GM21367 (cell line): ENCODE results near the gene TMEM254.
"Not testable (repeated sequence)": the region's sequence is repeated elsewhere in the genome, so short reads cannot be mapped to it uniquely, and the experiment has no call there.

Source experiments
- ATAC-seq: cut with Tn5 transposase; IDR thresholded peaks from one replicate; pipeline ENCODE4 v1.9.1; 2021; ENCODE audit not compliant: unreplicated experiment

TMEM254 gene, protein sequence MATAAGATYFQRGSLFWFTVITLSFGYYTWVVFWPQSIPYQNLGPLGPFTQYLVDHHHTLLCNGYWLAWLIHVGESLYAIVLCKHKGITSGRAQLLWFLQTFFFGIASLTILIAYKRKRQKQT

GRCh38 chr10:80078448-80079311, at the start of gene TMEM254:
Gene TMEM254 (plus strand): TSS chr10:80078665. CDS start chr10:80078700, 35 bp downstream.
- peak; percentile 88 for ATAC-seq

GRCh38 chr10:80029205-80029604, 49.3 kb upstream of the TMEM254 start:
- ATAC-seq = peak; percentile 85

DNA sequence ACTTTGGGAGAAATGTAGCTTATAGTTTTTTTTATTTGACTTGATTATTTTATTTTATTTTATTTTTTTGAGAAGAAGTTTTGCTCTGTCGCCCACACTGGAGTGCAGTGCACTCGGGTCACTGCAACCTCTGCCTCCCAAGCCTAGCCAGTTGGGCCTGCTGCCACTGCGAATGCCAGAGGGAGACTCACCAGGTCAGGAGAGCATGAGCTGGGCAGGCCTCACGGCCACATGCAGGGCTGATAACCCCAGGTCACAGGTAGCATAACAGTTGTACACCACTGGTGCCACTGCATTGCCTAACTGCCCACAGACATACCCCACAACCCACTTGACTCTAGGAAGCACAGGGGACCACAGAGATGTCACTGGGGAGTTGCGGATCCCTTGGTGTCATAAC, 48.6 kb upstream of the TMEM254 start:
- ATAC-seq = not testable (repeated sequence)

GRCh38 chr10:80032503-80032902, 46.0 kb upstream of the TMEM254 start:
- ATAC-seq = no peak

GRCh38 chr10:80034766-80035165, 43.7 kb upstream of the TMEM254 start:
- ATAC-seq = not testable (repeated sequence)

GRCh38 chr10:80035430-80035829, 43.0 kb upstream of the TMEM254 start:
- not testable (repeated sequence) for ATAC-seq

DNA sequence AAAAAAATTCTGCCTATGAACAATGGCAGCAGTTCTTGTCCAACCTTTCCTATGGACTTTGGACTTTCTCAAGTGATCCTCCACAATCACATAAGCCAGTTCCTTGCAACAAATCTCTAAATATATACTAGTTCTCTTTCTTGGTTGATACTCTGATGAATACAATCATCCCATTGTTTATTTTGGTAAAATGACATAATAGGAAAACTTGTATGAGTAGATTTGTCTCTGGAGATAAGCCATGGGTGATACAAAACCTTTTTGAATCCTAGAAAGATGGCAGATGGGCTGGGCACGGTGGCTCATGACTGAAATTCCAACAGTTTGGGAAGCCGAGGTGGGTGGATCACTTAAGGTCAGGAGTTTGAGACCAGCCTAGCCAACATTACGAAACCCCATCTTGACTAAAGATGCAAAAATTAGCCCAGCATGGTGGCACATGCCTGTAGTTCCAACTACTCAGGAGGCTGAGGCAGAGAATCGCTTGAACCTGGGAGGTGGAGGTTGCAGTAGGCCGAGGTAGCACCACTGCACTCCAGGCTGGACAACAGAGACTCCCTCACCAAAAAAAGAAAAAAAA, 41.5 kb upstream of the TMEM254 start:
- ATAC-seq = not testable (repeated sequence)

DNA sequence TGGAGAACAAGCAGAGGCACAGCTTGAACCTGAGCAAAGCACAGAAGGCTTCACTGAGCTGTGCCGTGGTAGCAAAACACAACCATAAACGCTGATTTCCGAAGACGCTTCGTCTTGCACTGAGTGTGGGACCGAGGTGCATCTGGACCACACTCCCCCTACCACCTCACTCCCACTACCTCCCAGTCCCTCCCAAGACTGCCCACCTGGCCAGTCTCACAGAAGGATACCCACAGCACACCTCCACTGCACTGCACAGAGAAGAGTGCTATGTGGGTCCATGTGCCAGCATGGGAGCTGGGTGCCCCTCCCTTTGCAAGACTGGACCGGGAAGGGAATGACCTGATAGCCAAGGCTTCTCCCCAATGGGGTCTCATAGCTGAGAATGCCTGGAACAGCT, 40.2 kb upstream of the TMEM254 start:
- ATAC-seq = not testable (repeated sequence)

- no peak for ATAC-seq
Measured at GRCh38 chr10:80041162-80041561, 37.3 kb upstream of the TMEM254 start.

DNA sequence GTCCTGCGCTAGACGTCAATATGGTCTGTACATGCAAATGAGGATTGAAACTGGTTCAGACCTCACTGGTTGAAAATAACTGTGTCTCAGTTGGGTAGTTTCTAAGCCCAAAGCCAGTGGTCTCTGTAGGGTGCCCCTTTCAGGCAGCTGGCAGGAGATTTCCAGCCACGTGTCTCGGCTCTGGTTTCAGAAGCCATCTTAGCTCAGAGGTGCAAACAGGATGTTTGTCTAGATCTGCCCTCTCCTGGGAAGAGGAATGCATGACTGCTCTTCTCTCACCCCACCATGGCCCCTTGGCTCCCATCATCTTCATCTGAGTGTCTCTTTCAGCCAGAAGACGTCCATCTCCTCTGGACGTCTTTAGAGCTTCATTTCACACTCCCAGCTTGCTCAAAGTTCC, 33.5 kb upstream of the TMEM254 start:
- ATAC-seq = peak; percentile 52

DNA sequence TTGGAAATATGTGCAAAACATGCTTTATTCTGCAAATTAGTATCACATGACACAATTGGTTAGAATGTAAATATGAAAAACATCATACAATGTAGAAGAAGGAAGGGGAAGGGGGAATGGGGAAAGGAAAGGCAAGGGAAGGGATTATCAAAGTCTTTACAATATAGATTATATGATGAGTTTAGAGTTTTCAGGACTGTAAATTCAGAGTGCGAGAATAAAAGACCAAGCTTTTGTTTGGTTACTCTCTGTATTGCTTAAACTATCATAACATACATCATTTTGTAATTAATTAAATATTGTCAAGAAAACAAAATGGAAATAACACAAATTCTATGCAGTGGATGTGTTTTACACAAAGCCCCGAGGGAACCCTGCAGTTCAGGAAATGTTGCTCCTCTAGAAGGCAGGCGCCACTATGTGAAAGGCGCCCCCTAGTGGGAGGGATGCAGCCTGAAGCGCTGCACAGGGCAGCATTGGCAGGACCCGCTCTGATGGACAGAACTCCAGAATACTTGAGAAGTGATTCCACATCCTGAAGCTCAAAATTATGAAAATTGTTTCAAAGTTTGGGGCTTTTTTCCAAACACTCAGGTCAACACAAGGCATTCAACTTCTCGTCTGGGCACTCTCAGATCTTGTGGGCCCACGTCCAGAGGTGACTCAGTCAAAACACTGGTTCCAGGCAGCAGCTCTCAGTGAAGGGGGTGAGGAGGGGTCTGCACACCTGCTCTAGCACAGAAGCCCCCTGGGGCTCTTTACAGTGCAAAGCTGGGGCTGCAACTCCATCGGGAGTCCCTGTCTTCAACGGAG, 31.6 kb upstream of the TMEM254 start:
- peak; percentile 78 for ATAC-seq

DNA sequence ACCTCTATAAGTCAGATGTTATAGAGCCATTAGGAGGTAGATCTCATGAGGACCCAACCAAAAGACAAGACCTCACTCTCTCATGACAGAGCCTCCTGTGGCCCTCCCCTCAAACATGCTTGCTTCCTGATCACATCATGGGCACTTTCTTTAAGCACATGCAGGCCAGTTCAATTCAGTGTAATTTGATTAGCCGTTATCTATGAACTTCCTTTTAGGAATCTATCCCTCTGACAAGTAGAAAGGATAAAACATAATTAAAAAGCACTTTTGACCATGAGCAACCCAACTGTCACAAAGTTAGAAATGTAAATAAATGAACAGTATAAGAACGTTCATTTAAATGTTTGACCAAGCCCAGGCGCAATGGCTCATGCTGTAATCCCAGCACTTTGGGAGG, 27.7 kb upstream of the TMEM254 start:
- ATAC-seq = no peak

GRCh38 chr10:80051993-80052392, 26.5 kb upstream of the TMEM254 start:
- no peak for ATAC-seq

DNA sequence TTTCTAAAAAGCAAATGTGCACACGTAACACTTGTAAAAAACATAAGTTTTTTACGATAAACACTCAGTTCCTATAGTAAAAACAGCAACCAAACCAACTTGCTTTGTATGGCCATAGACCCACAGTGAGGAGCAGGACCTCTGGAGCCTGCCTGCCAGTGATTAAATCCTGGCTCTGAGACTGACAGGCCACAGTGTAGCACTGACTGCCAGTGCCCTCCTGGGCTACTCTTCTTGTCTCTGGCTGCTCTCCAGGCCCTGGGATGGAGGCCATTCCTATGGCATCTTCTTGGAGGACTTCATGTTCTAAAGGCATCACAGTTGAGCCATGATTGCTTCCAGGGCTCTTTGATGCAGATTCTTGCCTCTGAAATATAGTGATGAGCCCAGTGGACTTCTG, 22.7 kb upstream of the TMEM254 start:
- no peak for ATAC-seq

DNA sequence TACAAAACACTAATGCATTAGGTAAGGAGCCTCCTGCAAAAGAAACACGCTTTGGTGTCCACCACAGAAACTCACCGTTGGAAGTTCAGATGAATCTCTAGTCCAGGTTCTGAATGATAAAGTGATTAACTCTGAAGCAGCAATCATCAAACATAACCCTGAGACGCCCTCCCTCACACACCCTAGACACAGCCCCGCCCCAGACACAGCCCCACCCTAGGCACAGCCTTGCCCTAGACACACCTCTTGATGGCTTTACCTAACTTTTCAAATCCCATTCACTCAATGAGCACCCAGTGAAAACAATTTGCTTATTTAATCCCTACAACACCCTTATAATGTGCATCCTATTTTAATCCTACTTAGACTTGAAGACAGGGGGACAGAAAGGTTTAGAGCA, 21.3 kb upstream of the TMEM254 start:
- no peak for ATAC-seq

DNA sequence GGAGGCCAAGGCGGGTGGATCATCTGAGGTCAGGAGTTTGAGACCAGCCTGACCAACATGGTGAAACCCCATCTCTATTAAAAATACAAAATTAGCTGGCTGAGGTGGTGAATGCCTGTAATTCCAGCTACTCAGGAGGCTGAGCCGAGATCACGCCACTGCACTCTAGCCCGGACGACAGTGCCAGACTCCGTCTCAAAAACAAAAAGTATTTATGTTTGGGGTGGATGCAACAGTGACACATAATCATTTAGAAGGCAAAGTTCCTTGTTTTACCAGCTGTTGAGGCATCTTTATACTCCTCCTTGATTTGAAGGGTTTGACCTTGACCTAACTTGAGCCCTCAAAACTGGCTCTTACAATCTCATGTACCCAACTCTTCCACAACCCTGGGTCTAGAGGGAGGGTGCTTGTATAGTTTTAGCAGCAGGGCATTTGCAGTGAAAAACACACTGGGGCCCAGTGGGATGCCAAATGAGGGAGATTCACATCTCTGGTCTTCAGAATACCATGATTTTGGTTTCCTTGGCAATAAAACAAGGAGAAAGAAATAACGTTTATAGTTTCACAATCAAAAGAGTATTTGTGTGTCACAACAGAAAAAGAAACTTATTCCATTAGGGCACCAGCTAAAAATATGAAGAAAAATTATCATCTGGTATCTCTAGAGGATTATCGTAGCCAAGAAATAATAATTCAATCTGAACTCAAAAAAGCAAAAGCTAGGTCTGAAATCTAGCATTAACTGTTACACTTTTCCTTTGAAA, 14.2 kb upstream of the TMEM254 start:
- ATAC-seq = no peak

DNA sequence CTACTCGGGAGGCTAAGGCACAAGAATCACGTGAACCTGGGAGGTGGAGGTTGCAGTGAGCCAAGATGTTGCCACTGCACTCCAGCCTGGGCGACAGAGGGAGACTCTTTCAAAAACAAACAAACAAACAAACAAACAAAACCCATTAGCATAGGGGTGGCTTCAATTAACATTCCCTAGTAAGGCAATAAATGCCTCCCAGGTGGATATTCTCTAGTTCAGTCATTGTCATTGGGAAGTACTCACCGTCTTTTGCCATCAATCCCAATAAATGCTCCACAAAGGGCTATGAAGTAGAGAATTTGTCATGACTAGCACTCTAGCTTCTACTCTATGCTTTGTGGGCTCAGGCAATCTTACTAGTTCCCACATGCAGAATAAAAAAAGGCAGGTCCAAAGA, 11.7 kb upstream of the TMEM254 start:
- ATAC-seq = no peak

DNA sequence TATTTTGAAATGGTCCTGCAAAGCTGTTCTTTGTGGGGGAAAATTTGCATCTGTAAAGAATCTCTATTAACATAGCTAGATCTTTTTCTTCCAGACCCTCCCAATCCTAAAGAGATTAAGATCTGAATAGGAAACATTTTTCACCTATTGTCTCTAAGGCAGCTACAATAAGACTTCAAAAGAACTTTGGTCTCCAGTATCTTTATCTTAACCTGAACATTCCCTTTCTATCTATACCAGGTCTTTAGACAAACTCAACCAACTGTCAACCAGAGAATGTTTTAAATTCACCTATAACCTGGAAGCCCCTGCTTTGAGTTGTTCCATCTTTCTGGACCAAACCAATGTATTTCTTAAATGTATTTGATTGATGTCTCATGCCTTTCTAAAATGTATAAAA, 10.6 kb upstream of the TMEM254 start:
- ATAC-seq = not testable (repeated sequence)

DNA sequence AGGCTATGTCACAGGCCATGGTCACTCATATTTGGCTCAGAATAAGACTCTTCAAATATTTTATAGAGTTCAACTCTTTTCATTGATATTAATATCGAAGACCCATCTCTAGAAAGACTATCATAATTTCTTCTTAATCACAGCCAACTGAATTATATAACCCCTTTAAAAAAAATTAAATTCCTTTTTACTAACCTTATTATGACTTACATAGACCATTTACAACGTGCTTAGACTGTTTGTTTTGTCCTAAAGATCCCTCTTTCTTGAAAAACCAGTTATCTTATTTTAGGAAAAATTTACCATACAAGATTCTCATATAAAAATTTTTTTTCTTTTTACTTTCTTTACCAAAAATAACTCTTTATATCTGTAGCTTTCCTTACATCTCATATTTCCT, 10.2 kb upstream of the TMEM254 start:
- ATAC-seq = no peak

GRCh38 chr10:80070057-80070456, 8.4 kb upstream of the TMEM254 start:
- no peak for ATAC-seq

- no peak for ATAC-seq
Measured at GRCh38 chr10:80072584-80072983, 5.9 kb upstream of the TMEM254 start.
